GDM1 (cell line): ENCODE results near the gene ZNF783.
"Not testable (repeated sequence)": the region's sequence is repeated elsewhere in the genome, so short reads cannot be mapped to it uniquely, and the experiment has no call there.

Source experiments
- DNase-seq: peaks from one replicate; lab custom pipeline; 2025; lab: John Stamatoyannopoulos, UW

ZNF783 gene

DNA sequence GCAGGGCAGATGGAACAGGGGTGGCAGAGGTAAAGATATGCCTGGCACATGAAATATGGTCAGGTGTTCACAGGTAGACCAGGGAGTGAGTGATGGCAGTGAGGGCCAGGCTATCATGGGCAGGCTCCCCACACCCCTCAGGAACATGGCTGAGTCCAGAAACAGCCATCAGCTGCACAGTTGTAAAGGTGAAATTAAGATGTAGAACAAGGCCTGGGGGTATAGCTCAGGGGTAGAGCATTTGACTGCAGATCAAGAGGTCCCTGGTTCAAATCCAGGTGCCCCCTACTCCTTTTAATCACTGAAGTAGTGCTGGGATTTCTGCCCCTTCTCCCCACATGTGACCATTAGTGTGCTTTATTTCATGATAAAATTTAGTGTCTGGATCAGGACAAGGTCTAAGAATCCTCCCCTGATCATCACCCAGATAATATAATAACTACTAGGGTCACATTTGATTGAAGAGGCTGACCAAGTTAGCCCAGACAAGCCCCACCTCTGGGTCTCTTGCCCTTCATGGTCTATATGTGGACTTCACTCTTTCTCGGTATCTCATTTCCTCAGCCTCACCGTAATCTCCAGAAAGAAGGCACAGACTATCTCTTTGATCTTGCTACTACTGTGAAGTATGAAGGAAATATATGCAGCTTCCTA is 69.0 kb downstream of the ZNF783 start:
- DNase-seq = no peak

DNA sequence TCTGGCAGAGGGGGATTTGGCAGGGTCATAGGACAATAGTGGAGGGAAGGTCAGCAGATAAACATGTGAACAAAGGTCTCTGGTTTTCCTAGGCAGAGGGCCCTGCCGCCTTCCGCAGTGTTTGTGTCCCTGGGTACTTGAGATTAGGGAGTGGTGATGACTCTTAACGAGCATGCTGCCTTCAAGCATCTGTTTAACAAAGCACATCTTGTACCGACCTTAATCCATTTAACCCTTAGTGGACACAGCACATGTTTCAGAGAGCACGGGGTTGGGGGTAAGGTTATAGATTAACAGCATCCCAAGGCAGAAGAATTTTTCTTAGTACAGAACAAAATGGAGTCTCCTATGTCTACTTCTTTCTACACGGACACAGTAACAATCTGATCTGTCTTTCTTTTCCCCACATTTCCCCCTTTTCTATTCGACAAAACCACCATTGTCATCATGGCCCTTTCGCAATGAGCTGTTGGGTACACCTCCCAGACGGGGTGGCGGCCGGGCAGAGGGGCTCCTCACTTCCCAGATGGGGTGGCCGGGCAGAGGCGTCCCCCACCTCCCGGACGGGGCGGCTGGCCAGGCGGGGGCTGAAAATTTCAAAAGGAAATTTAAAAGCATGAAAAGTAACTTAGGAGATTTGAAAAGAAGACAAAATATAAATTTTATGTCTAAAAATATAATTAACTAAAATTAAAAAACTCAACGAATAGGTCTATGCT is 70.8 kb downstream of the ZNF783 start:
- not testable (repeated sequence) for DNase-seq

DNA sequence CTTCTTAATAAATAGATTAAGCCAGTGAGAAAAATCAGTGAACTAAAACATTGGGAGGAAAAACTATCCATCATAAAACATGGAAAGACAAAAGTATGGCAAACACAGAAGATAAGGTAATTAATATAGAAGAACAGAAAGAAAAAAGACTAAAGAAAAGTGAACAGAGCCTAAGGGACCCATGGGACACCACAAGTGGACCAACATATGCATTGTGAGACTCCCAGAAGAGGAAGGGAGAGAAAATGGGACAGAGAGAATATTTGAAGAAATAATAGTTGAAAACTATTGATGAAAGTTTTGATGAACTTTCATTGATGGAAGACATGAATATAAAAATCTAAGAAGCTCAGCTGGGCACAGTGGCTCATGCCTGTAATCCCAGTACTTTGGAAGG is 71.3 kb downstream of the ZNF783 start:
- no peak for DNase-seq

DNA sequence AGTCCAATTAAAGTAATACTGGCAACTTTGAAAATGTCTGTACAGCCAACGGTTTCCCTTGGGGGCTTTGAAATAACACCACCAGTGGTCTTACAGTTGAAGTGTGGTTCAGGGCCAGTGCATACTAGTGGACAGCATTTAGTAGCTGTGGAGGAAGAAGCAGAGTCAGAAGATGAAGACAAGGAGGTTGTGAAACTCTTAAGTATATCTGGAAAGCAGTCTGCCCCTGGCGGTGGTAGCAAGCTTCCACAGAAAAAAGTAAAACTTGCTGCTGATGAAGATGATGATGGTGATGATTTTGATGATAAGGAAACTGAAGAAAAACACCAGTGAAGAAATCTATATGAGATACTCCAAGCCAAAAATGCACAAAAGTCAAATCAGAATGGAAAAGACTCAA is 72.2 kb downstream of the ZNF783 start:
- no peak for DNase-seq
